LNCaP clone FGC (cell line): ENCODE results near the gene MACROD2.

Experiments
- DNase-seq: peaks from one replicate; pipeline ENCODE4 v3.0.0-alpha.2; 2011; ENCODE audit warnings: low read depth
- H3K4me3 ChIP-seq: 2 replicates; pipeline ENCODE4 v1.5.1; 2011; ENCODE audit warnings: mild to moderate bottlenecking, low read depth, low read length, control low read depth
- CTCF ChIP-seq: IDR thresholded peaks from 2 replicates; pipeline ENCODE4 v1.5.1; 2012; ENCODE audit warnings: mild to moderate bottlenecking; ENCODE audit not compliant: control insufficient read depth, insufficient read depth; ENCODE audit errors: extremely low read depth

The MACROD2 gene

GRCh38 chr20:15546525-15547023 lies 1551.3 kb downstream of the MACROD2 start:
- H3K4me3 ChIP-seq = no peak overlapping the region
- TF ChIP-seq CTCF = no peak
- no peak for DNase-seq

- no peak for TF ChIP-seq CTCF
- no peak for DNase-seq
- no peak overlapping the region for H3K4me3 ChIP-seq
Measured at GRCh38 chr20:15547119-15547518, 1551.8 kb downstream of the MACROD2 start.

- no peak for DNase-seq
- TF ChIP-seq CTCF = no peak
- H3K4me3 ChIP-seq = no peak overlapping the region
Measured at GRCh38 chr20:15550116-15550870, 1555.0 kb downstream of the MACROD2 start.

- no peak overlapping the region for H3K4me3 ChIP-seq
- no peak for DNase-seq
- no peak for TF ChIP-seq CTCF
Measured at GRCh38 chr20:15555913-15556312, 1560.6 kb downstream of the MACROD2 start.

DNA sequence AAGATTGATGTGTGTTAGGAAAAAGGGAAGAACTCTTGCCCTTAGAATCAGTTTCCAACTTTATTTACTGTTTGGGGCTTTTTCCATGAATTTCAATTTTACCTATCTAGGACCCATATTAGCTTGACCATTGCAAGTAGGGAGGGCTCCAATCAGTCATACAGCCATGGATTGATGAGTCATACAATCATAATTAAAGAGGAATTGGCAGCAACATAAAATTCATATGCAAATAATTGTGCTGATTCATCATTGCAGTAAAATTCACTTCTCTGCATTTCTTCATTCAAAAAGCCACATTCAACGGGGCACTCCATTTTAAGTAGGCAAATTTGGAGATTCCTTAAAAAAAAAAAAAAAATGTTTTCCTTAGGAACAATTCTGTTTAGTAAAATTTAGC lies 1561.6 kb downstream of the MACROD2 start:
- H3K4me3 ChIP-seq = no peak overlapping the region
- DNase-seq = no peak
- no peak for TF ChIP-seq CTCF

GRCh38 chr20:15561070-15561569 lies 1565.8 kb downstream of the MACROD2 start:
- no peak for DNase-seq
- no peak for TF ChIP-seq CTCF
- H3K4me3 ChIP-seq = no peak overlapping the region
